Measurements from ENCODE around the gene TNRC6C.

GRCh38 chr17:77952368-77952767, 6.1 kb upstream of the TNRC6C start:
- TF ChIP-seq CTCF (IDR thresholded peaks at IDR 0.05) (no peak), POLR2A (IDR thresholded peaks at IDR 0.05) (no peak)
